ENCODE results near the gene ALG1L2. TPM values are rescaled to one million over a fixed set of nuclear protein-coding genes. Genes with fewer than 3 reads are reported as not detected.

The ALG1L2 gene
- total and polyA plus RNA-seq, 2 of the 8 experiments (the other 6 are each of a cell fraction or from before 2014, with no cell fraction given), result 0.15 to 1.7 TPM

- Histone ChIP-seq H3K56ac (replicated peaks; ENCODE audit: insufficient read length, low read depth, low read length) (no peak overlapping the region), H3K23ac (ENCODE audit: insufficient read length) (no peak overlapping the region), H2BK120ac (replicated peaks; ENCODE audit: low read depth, low read length) (no peak overlapping the region), H4K5ac (ENCODE audit: insufficient read length, low read depth, low read length) (no peak overlapping the region), H4K91ac (replicated peaks; ENCODE audit: insufficient read length, low read length) (no peak overlapping the region), H3K79me2 (ENCODE audit: control insufficient read depth in 1 of 2, insufficient read depth in 2 of 2, low read length in 2 of 2) (no peaks in the 10 kb centered on the region), H3K4ac (replicated peaks; ENCODE audit: insufficient read length, low read depth, low read length) (no peak overlapping the region), H4K8ac (ENCODE audit: extremely low read depth, insufficient read depth, low read length) (no peak overlapping the region), H2BK20ac (ENCODE audit: low read length) (no peak overlapping the region), H3K23me2 (ENCODE audit: low read depth, low read length) (no peaks in the 10 kb centered on the region), H2BK5ac (ENCODE audit: low read depth, low read length) (no peak overlapping the region), H3K18ac (ENCODE audit: extremely low read depth, low read length) (no peak overlapping the region), H3K36me3 (ENCODE audit: control insufficient read depth in 2 of 4, insufficient read depth in 4 of 4, low read length in 3 of 4) (no peaks in the 10 kb centered on the region), H2BK12ac (ENCODE audit: low read depth, low read length) (no peak overlapping the region), H3K9ac (replicated peaks in 1 of 4; ENCODE audit: extremely low read depth in 1 of 4, low read depth in 3 of 4, low read length in 3 of 4) (no peak overlapping the region), H3K27me3 (replicated peaks in 1 of 4; ENCODE audit: control insufficient read depth in 3 of 4, extremely low read depth in 1 of 4, insufficient read depth in 3 of 4, low read length in 3 of 4) (no peaks in the 10 kb centered on the region), H3K4me1 (replicated peaks in 1 of 4; ENCODE audit: control insufficient read depth in 3 of 4, insufficient read depth in 4 of 4, low read length in 3 of 4) (no peaks in the 10 kb centered on the region), H3K4me3 (ENCODE audit: extremely low read depth in 1 of 4, insufficient read depth in 2 of 4, low read depth in 3 of 4, low read length in 4 of 4) (no peak overlapping the region), H2AFZ (ENCODE audit: low read length) (no peak overlapping the region), H3K79me1 (ENCODE audit: low read depth, low read length) (no peaks in the 10 kb centered on the region), H3K27ac (ENCODE audit: low read depth, low read length) (no peak overlapping the region), H2BK15ac (ENCODE audit: low read length) (no peak overlapping the region), H3K9me3 (ENCODE audit: insufficient read depth in 2 of 2, low read depth in 1 of 2, low read length in 1 of 2) (no peaks in the 10 kb centered on the region), H4K20me1 (replicated peaks in 1 of 2; ENCODE audit: control insufficient read depth in 1 of 2, insufficient read depth in 2 of 2, low read length in 2 of 2) (no peaks in the 10 kb centered on the region), H2AK5ac (ENCODE audit: low read depth, low read length) (no peak overlapping the region), H3K4me2 (ENCODE audit: insufficient read depth in 1 of 2, low read depth in 2 of 2, low read length in 2 of 2) (no peak overlapping the region), H3K14ac (ENCODE audit: insufficient read length) (no peak overlapping the region)
- 72% methylated on average over 4 of the region's 4 CpGs; no CpG with 5 or more reads in 1 of the 2 experiments for WGBS, 2 experiments (ENCODE audit: extremely low coverage in 1 of 2, insufficient coverage in 1 of 2, insufficient read length in 1 of 2, insufficient replicate concordance in 2 of 2, low coverage in 1 of 2, low lambda C conversion rate in 2 of 2, missing lambda C conversion rate in 1 of 2)
- ChIA-PET CTCF (ENCODE audit: partially characterized antibody) (interaction anchor here (1.3 to 12.9 kb wide), 2 partner anchors 48 to 146 kb away, joined by 3 to 165 read pairs; no protein-coding TSS in a partner anchor), POLR2A (ENCODE audit: partially characterized antibody) (no interaction called here)
- no peak for FAIRE-seq
- no peak for DNase-seq (ENCODE audit: low read depth in 1 of 2, low spot score in 2 of 2)
- TF ChIP-seq HDAC6 (IDR thresholded peaks at IDR 0.05; ENCODE audit: low read depth, low read length), result no peak
- no peak for TF ChIP-seq JUND (IDR thresholded peaks at IDR 0.05; ENCODE audit: low read length)
- TF ChIP-seq RAD21 (IDR thresholded peaks at IDR 0.05 in 1 of 2, conservative IDR thresholded peaks at IDR 0.05 in 1 of 2; ENCODE audit: low read depth in 2 of 2, low read length in 2 of 2), result no peak
- TF ChIP-seq TAF7 (optimal IDR thresholded peaks at IDR 0.05; ENCODE audit: borderline replicate concordance, low read depth, low read length), result no peak
- no peak for TF ChIP-seq RBBP5 (IDR thresholded peaks at IDR 0.05; ENCODE audit: borderline replicate concordance, low read depth, low read length)
- no peak for TF ChIP-seq USF2 (IDR thresholded peaks at IDR 0.05; ENCODE audit: low read length)
- TF ChIP-seq CHD2 (IDR thresholded peaks at IDR 0.05; ENCODE audit: low read length), result no peak
- no peak for TF ChIP-seq SIX5 (IDR thresholded peaks at IDR 0.05; ENCODE audit: low read depth, low read length)
- no peak for TF ChIP-seq SP1 (IDR thresholded peaks at IDR 0.05; ENCODE audit: low read depth, low read length)
- TF ChIP-seq POLR2A (IDR thresholded peaks at IDR 0.05; ENCODE audit: control extremely low read depth in 1 of 2, low read depth in 2 of 2, low read length in 2 of 2), result no peak
- TF ChIP-seq SAP30 (IDR thresholded peaks at IDR 0.05; ENCODE audit: insufficient read depth, insufficient replicate concordance, low read length), result no peak
- no peak for TF ChIP-seq GABPA (IDR thresholded peaks at IDR 0.05; ENCODE audit: borderline replicate concordance, insufficient read depth, low read length)
- TF ChIP-seq ATF3 (IDR thresholded peaks at IDR 0.05; ENCODE audit: insufficient read depth, low read depth, low read length), result no peak
These were observed 6.4 kb downstream of the ALG1L2 start for GRCh38 chr3:130088061-130088460.
